HepG2 (cell line): Measurements from ENCODE around the gene ODAM. TPM values are rescaled to one million over a fixed set of nuclear protein-coding genes. Genes with fewer than 3 reads are reported as not detected.

Experiments
- CEBPB ChIP-seq: IDR thresholded peaks from 2 replicates; pipeline ENCODE4 v1.6.1; 2011; ENCODE audit warnings: low read depth, low read length, improper control_type of control experiment, borderline replicate concordance
- DBP ChIP-seq: sonication (generic); formaldehyde crosslinking; IDR thresholded peaks from 2 replicates; pipeline ENCODE4 v1.4.0; 2020; ENCODE audit warnings: missing genetic modification reagents; ENCODE audit errors: not compliant biosample characterization
- HMG20B ChIP-seq: conservative IDR thresholded peaks from 2 replicates; pipeline ENCODE4 v1.6.1; 2016; ENCODE audit warnings: missing genetic modification reagents, missing compliant biosample characterization
- KDM3A ChIP-seq: IDR thresholded peaks from 2 replicates; pipeline ENCODE4 v1.6.1; 2018; ENCODE audit warnings: low read depth, missing compliant biosample characterization
- MED13 ChIP-seq: sonication (generic); formaldehyde crosslinking; IDR thresholded peaks from 2 replicates; pipeline ENCODE4 v1.5.0; 2020; ENCODE audit warnings: missing genetic modification reagents
- NFYC ChIP-seq: IDR thresholded peaks from 2 replicates; pipeline ENCODE4 v1.6.1; 2016; ENCODE audit warnings: missing genetic modification reagents, missing compliant biosample characterization
- PHF20 ChIP-seq: sonication (generic); formaldehyde crosslinking; IDR thresholded peaks from 2 replicates; pipeline ENCODE4 v1.5.0; 2020; ENCODE audit warnings: mild to moderate bottlenecking, missing genetic modification reagents
- RBFOX2 ChIP-seq: fragments of 200-400 bp; formaldehyde crosslinking; IDR thresholded peaks from 2 replicates; pipeline ENCODE4 v1.6.1; 2017; ENCODE audit warnings: low read depth, mild to moderate bottlenecking, low read length
- SMARCC2 ChIP-seq: fragments of 450-650 bp; IDR thresholded peaks from 2 replicates; pipeline ENCODE4 v1.6.1; 2017; ENCODE audit warnings: antibody characterized with exemption, mild to moderate bottlenecking
- TARDBP ChIP-seq: sonication (generic); formaldehyde crosslinking; IDR thresholded peaks from 2 replicates; pipeline ENCODE4 v1.8.0; 2022; ENCODE audit warnings: mild to moderate bottlenecking, missing genetic modification reagents
- ZBTB1 ChIP-seq: sonication (generic); formaldehyde crosslinking; IDR thresholded peaks from 2 replicates; pipeline ENCODE4 v1.4.0; 2020; ENCODE audit warnings: missing genetic modification reagents, borderline replicate concordance
- ZBTB2 ChIP-seq: sonication (generic); formaldehyde crosslinking; IDR thresholded peaks from 2 replicates; pipeline ENCODE4 v1.8.0; 2022; ENCODE audit warnings: low read depth, missing genetic modification reagents
- ZBTB8A ChIP-seq: sonication (generic); formaldehyde crosslinking; IDR thresholded peaks from 2 replicates; pipeline ENCODE4 v1.4.0; 2020; ENCODE audit warnings: mild to moderate bottlenecking, low read depth, missing genetic modification reagents, borderline replicate concordance
- ZFP91 ChIP-seq: sonication (generic); formaldehyde crosslinking; IDR thresholded peaks from 2 replicates; pipeline ENCODE4 v1.9.0; 2022; ENCODE audit warnings: missing genetic modification reagents, mild to moderate bottlenecking, borderline replicate concordance
- ZNF510 ChIP-seq: sonication (generic); formaldehyde crosslinking; IDR thresholded peaks from 2 replicates; pipeline ENCODE4 v1.4.0; 2020; ENCODE audit warnings: low read depth, mild to moderate bottlenecking, missing genetic modification reagents
- ZNF615 ChIP-seq: sonication (generic); formaldehyde crosslinking; IDR thresholded peaks from 2 replicates; pipeline ENCODE4 v1.5.0; 2020; ENCODE audit warnings: mild to moderate bottlenecking, missing genetic modification reagents, borderline replicate concordance
- ZNF646 ChIP-seq: sonication (generic); formaldehyde crosslinking; IDR thresholded peaks from 2 replicates; pipeline ENCODE4 v1.9.0; 2021; ENCODE audit warnings: mild to moderate bottlenecking, missing genetic modification reagents
- ZNF749 ChIP-seq: sonication (generic); formaldehyde crosslinking; IDR thresholded peaks from 2 replicates; pipeline ENCODE4 v1.8.0; 2022; ENCODE audit warnings: mild to moderate bottlenecking, missing genetic modification reagents, moderate library complexity, borderline replicate concordance
- ZNF781 ChIP-seq: sonication (generic); formaldehyde crosslinking; IDR thresholded peaks from 2 replicates; pipeline ENCODE4 v1.5.1; 2020; ENCODE audit warnings: borderline replicate concordance, mild to moderate bottlenecking, missing genetic modification reagents; ENCODE audit errors: not compliant biosample characterization
- polyA plus RNA-seq, 8 experiments: library from polyadenylated mRNA; depleted of rRNA in 3 of 8; stranded (reverse) in 7 of 8; unstranded in 1 of 8; fragments of >200 nt; fragmentation: Illumina TruSeq in 4 of 8; extraction: Trizol in 4 of 8; gene quantifications; 2 replicates each; pipeline versions ENCODE4 v1.2.1 to v1.2.3, GENCODE V29; 2011 to 2016; ENCODE audit warnings: low read depth in 4 of 8, missing spikeins in 1 of 8, mixed read lengths in 1 of 8; ENCODE audit not compliant: insufficient read depth in 1 of 8
- total RNA-seq, 5 experiments: library from RNA; depleted of rRNA; stranded (reverse); fragments of >200 nt; fragmentation: Illumina TruSeq; extraction: Trizol; gene quantifications; 2 replicates each; pipeline ENCODE4 v1.2.3, GENCODE V29; 2016; ENCODE audit warnings: low read depth in 1 of 5

Gene ODAM
- total and polyA plus RNA-seq, 2 of the 13 experiments (the other 11 are each of a cell fraction or from before 2014, with no cell fraction given) = 94.6 to 115 TPM

- 0 out of 2 replicates have a peak, but pooled peaks have one; percentile 38 for TF ChIP-seq SMARCC2
- no peak for TF ChIP-seq ZBTB8A
- no peak for TF ChIP-seq DBP
- TF ChIP-seq PHF20 (CRISPR knock-in tag) = no peak
- TF ChIP-seq ZBTB1 (CRISPR knock-in tag) = no peak
- TF ChIP-seq ZNF646 (CRISPR knock-in tag) = no peak; the same call in 1 of the 2 replicates
- TF ChIP-seq ZBTB2 (CRISPR knock-in tag) = no peak
- TF ChIP-seq HMG20B (CRISPR knock-in tag) = peak; percentile 39; the same call in 1 of the 2 replicates
- no peak for TF ChIP-seq RBFOX2
- TF ChIP-seq NFYC (CRISPR knock-in tag) = 0 out of 2 replicates have a peak, but pooled peaks have one; percentile 12
- TF ChIP-seq ZNF510 (CRISPR knock-in tag) = no peak
- TF ChIP-seq ZFP91 (CRISPR knock-in tag) = no peak
- TF ChIP-seq CEBPB = no peak
- no peak for TF ChIP-seq ZNF615
- TF ChIP-seq ZNF781 (CRISPR knock-in tag) = no peak
- no peak; the same call in 1 of the 2 replicates for TF ChIP-seq ZNF749 (CRISPR knock-in tag)
- no peak for TF ChIP-seq KDM3A (CRISPR knock-in tag)
- no peak for TF ChIP-seq TARDBP (CRISPR knock-in tag)
- TF ChIP-seq MED13 (CRISPR knock-in tag) = peak; percentile 99
These were observed 12.9 kb upstream of the ODAM start (continued) for GRCh38 chr4:70182517-70183167.
